Measurements from ENCODE around the gene HIC2.
"Not testable (repeated sequence)": the region's sequence is repeated elsewhere in the genome, so short reads cannot be mapped to it uniquely, and the experiment has no call there.

The HIC2 gene

GRCh38 chr22:21497984-21498383, 80.8 kb downstream of the HIC2 start:
- DNase-seq = not testable (repeated sequence)

DNA sequence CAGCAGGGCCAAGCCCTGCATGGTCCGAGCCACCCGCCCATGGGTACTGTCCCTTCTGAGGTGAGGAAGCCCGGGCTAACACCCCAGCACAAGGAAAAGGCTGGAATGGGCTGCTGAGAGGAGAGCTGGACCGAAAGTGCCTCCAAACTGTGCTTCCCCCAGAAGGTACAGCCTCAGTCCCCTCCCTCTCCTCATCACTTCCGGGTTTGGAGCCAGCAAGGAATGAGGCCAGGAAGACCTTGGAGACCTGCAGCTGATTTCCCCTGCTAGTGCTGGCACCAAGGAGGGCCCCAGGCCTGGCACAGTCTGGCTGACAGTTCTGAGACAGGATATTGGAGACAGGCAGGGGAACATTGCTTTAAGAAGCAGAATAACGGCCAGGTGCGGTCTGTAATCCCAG, 81.3 kb downstream of the HIC2 start:
- DNase-seq = not testable (repeated sequence)

GRCh38 chr22:21499623-21500506, 82.7 kb downstream of the HIC2 start:
- DNase-seq = not testable (repeated sequence)

Data from NCI-H524 (cell line).